SU-DHL-6 (cell line): ENCODE measurements around the gene TARBP1.

Source experiments
- CTCF ChIP-seq: fragments of 200-600 bp; sonication (generic); IDR thresholded peaks from one replicate; pipeline ENCODE4 v1.5.1; 2017; ENCODE audit warnings: antibody characterized with exemption, mild to moderate bottlenecking, low read length, moderate library complexity; ENCODE audit not compliant: insufficient read depth, poor library complexity, severe bottlenecking
- EZH2phosphoT487 ChIP-seq: fragments of 200-600 bp; sonication (generic), shearing (Covaris generic); conservative IDR thresholded peaks from 2 replicates; pipeline ENCODE4 v1.6.1; 2018; ENCODE audit warnings: mild to moderate bottlenecking, antibody characterized with exemption, low read length, moderate library complexity, mixed read lengths

GRCh38 chr1:234357831-234358230 is 121.1 kb downstream of the TARBP1 start:
- TF ChIP-seq EZH2phosphoT487 (no peak), CTCF (no peak)
